Osteocyte (in vitro differentiated cells): ENCODE results near the gene CABP1. TPM values are rescaled to one million over a fixed set of nuclear protein-coding genes. Genes with fewer than 3 reads are reported as not detected.

Source experiments
- DNase-seq: peaks from one replicate; pipeline ENCODE4 v3.0.0; 2021; ENCODE audit warnings: mixed read lengths; ENCODE audit not compliant: unreplicated experiment; ENCODE audit errors: extremely low spot score
- H3K27ac Mint-ChIP-seq: one replicate; pipeline ENCODE4 v1.8.0; 2021; ENCODE audit warnings: mild to moderate bottlenecking, mixed read lengths; ENCODE audit not compliant: unreplicated experiment
- H3K27me3 Mint-ChIP-seq: one replicate; pipeline ENCODE4 v1.8.0; 2021; ENCODE audit warnings: mixed read lengths; ENCODE audit not compliant: unreplicated experiment
- H3K36me3 Mint-ChIP-seq: one replicate; pipeline ENCODE4 v1.8.0; 2021; ENCODE audit warnings: mixed read lengths; ENCODE audit not compliant: unreplicated experiment
- H3K4me1 Mint-ChIP-seq: one replicate; pipeline ENCODE4 v1.8.0; 2021; ENCODE audit warnings: mixed read lengths; ENCODE audit not compliant: unreplicated experiment
- H3K4me3 Mint-ChIP-seq: one replicate; pipeline ENCODE4 v1.8.0; 2021; ENCODE audit warnings: mild to moderate bottlenecking, moderate library complexity, mixed read lengths; ENCODE audit not compliant: unreplicated experiment
- H3K9me3 Mint-ChIP-seq: one replicate; pipeline ENCODE4 v1.8.0; 2021; ENCODE audit warnings: mixed read lengths; ENCODE audit not compliant: unreplicated experiment
- CTCF ChIP-seq: fragments of 200-600 bp; sonication (generic); IDR thresholded peaks from 2 replicates; pipeline ENCODE4 v1.5.0; 2021; ENCODE audit warnings: antibody characterized with exemption, mild to moderate bottlenecking, moderate library complexity
- total RNA-seq: library from RNA; stranded (reverse); gene quantifications from 2 replicates; pipeline ENCODE4 v1.2.1, GENCODE V29; 2021

Gene CABP1
- total RNA-seq, 1 donor from 2014 or later: not detected

DNA sequence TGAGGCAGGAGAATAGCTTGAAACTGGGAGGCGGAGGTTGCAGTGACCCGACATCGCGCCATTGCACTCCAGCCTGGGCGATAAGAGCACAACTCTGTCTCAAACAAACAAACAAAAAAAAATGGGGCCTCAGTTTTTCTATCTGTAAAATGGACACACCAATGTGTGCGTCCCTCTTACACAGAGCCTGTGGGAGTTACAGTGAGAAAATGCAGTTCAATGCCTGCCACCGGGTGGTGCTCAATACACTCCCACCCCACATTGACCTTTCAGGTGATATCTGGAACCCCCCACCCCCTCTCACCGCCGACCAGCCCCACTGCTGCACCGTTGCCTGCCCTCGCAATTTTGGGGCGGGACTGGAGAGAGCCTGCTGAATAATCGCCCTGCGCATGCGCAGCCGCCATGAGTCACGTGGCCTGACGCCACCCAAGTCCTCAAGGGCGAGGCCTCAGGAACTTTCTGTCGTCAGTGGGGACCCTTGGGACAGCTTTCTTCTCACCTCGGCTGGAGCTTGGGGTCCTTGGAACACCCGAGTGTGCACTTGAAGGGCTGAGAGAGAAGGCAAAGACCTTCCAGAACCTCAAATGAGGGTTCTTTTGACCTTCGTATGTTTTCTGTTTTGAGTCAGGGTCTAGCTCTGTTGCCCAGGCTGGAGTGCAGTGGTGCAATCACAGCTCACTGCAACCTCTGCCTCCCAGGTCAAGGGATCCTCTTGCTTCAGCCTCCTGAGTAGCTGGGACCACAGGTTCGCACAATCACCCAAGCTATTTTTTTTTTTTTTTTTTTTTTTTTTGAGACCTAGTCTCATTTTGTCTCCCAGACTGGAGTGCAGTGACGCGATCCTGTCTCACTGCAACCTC is 14.6 kb upstream of the CABP1 start:
- peaks cover 25% of the 10 kb centered on the region for H3K27me3 Mint-ChIP-seq
- no peak overlapping the region for H3K4me3 Mint-ChIP-seq
- H3K27ac Mint-ChIP-seq: no peak overlapping the region
- H3K4me1 Mint-ChIP-seq: no peaks in the 10 kb centered on the region
- TF ChIP-seq CTCF: no peak
- no peaks in the 10 kb centered on the region for H3K9me3 Mint-ChIP-seq
- H3K36me3 Mint-ChIP-seq: no peaks in the 10 kb centered on the region
- no peak for DNase-seq

- H3K9me3 Mint-ChIP-seq: no peaks in the 10 kb centered on the region
- TF ChIP-seq CTCF: peak; percentile 10
- no peak for DNase-seq
- H3K4me1 Mint-ChIP-seq: no peaks in the 10 kb centered on the region
- no peak overlapping the region for H3K4me3 Mint-ChIP-seq
- peaks cover 31% of the 10 kb centered on the region for H3K27me3 Mint-ChIP-seq
- H3K27ac Mint-ChIP-seq: no peak overlapping the region
- no peaks in the 10 kb centered on the region for H3K36me3 Mint-ChIP-seq
These were observed 11.5 kb upstream of the CABP1 start for GRCh38 chr12:120628919-120629318.

DNA sequence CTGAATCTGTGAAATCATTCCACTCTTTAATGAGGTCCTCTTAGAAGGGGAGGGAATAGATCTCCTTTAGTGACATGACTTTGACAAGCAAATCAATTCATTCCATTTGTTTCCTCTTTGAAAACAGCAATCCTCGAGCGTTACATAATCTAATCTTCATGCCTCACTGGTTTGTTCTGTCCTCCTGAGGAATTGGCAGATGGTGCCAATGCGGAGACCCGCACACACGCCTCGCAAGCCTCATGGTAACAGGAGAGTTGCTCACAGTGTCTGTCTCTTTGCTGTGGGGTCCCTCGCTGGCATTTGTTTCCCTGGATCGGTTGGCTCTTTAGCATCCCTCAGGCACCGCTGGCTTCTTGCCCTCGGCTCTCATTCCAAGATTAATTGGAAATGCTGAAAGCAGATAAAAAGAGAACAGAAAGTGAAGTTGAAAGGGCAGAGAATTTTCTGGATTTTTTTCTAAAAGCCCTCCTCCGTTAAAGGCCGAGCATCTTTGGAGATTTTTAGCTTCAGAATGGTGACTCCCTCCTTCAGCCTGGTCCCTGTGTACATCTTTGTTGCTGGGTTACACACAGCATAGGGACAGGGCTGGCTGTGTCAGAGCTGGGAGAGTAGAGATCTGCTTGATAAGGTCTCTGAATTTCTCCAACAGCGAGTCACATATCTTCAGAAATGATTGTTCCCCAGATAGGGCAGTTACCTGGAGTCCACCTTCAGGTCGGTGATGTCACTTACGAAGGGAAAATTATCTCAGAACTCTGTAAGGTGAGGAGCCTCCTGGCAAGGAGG is 10.1 kb upstream of the CABP1 start:
- Mint-ChIP-seq H3K4me1 (no peaks in the 10 kb centered on the region), H3K4me3 (no peak overlapping the region), H3K27me3 (peaks cover 37% of the 10 kb centered on the region), H3K9me3 (no peaks in the 10 kb centered on the region), H3K27ac (no peak overlapping the region), H3K36me3 (no peaks in the 10 kb centered on the region)
- no peak for TF ChIP-seq CTCF
- no peak for DNase-seq

GRCh38 chr12:120631097-120631496 is 9.3 kb upstream of the CABP1 start:
- no peaks in the 10 kb centered on the region for H3K9me3 Mint-ChIP-seq
- no peaks in the 10 kb centered on the region for H3K4me1 Mint-ChIP-seq
- no peak for TF ChIP-seq CTCF
- no peak for DNase-seq
- H3K27me3 Mint-ChIP-seq: peaks cover 37% of the 10 kb centered on the region
- H3K36me3 Mint-ChIP-seq: no peaks in the 10 kb centered on the region
- no peak overlapping the region for H3K27ac Mint-ChIP-seq
- H3K4me3 Mint-ChIP-seq: no peak overlapping the region
